HCT116 (cell line): ENCODE measurements around the gene SELL. TPM values are rescaled to one million over a fixed set of nuclear protein-coding genes. Genes with fewer than 3 reads are reported as not detected.
"Not testable (repeated sequence)": the region's sequence is repeated elsewhere in the genome, so short reads cannot be mapped to it uniquely, and the experiment has no call there.

ENCODE experiments used
- ATAC-seq: fragments of 200-7000 bp; cut with Tn5 transposase; 2 replicates; pipeline ENCODE4 v1.9.1; 2020; ENCODE audit warnings: mild to moderate bottlenecking, moderate library complexity
- BruUV-seq: library from RNA; stranded (reverse); fragments of 400-500 nt; replicated peaks from 2 replicates; lab custom pipeline; 2021; lab: Mats Ljungman, UMichigan
- CTCF ChIA-PET: fragments of 300-600 bp; sonication (Branson Sonifier 250); formaldehyde crosslinking; loops from one replicate; lab custom pipeline; 2021; ENCODE audit warnings: antibody characterized with exemption; lab: Charles Lee
- POLR2A ChIA-PET: fragments of 300-600, 350-600 bp; sonication (Branson Sonifier 250); formaldehyde crosslinking; loops from one replicate; lab custom pipeline; 2021; ENCODE audit warnings: antibody characterized with exemption; lab: Charles Lee
- RAD21 ChIA-PET, 2 experiments: fragments of 300-600 bp; sonication (Branson Sonifier 250); formaldehyde crosslinking; loops; one replicate each; lab custom pipeline; 2023; ENCODE audit warnings: low total read pairs in 2 of 2; ENCODE audit not compliant: uncharacterized antibody in 2 of 2, unreplicated experiment in 2 of 2, low non-redundant PET in 1 of 2; lab: Charles Lee
- DNase-seq: peaks from one replicate; pipeline ENCODE4 v3.0.0-alpha.2; 2010; ENCODE audit warnings: low read depth, low spot score
- H2AFZ ChIP-seq: fragments of 200-600 bp; shearing (Covaris generic), sonication (generic); 2 replicates; pipeline ENCODE4 v1.6.1; 2017; ENCODE audit warnings: low read depth, mixed run types, mixed read lengths, antibody characterized with exemption, low read length; ENCODE audit not compliant: poor library complexity, severe bottlenecking
- H3K27ac ChIP-seq: 2 replicates; pipeline ENCODE4 v1.5.1; 2012; ENCODE audit warnings: low read depth, low read length
- H3K27me3 ChIP-seq: fragments of 200-600 bp; sonication (generic); 2 replicates; pipeline ENCODE4 v1.6.1; 2016; ENCODE audit warnings: mixed run types, low read length, mixed read lengths; ENCODE audit not compliant: insufficient read depth
- H3K36me3 ChIP-seq, 2 experiments: fragments of 200-500 bp in 1 of 2; fragments of 200-600 bp in 1 of 2; sonication (Bioruptor generic) in 1 of 2; sonication (generic) in 1 of 2; 2 replicates each; pipeline versions ENCODE4 v1.5.1 to v1.6.1; 2014 to 2016; ENCODE audit warnings: low read length in 2 of 2, inconsistent platforms in 1 of 2, mixed read lengths in 1 of 2, mixed run types in 1 of 2; ENCODE audit not compliant: insufficient read depth in 2 of 2, control insufficient read depth in 1 of 2
- H3K4me1 ChIP-seq, 2 experiments: fragments of 200-600 bp in 1 of 2; sonication (generic) in 1 of 2; 2 replicates each; pipeline versions ENCODE4 v1.5.1 to v1.6.1; 2012 to 2017; ENCODE audit warnings: low read length in 2 of 2, inconsistent platforms in 1 of 2, mild to moderate bottlenecking in 1 of 2, mixed read lengths in 1 of 2, mixed run types in 1 of 2, moderate library complexity in 1 of 2; ENCODE audit not compliant: insufficient read depth in 2 of 2, control insufficient read depth in 1 of 2
- H3K4me2 ChIP-seq: fragments of 200-600 bp; sonication (generic); 2 replicates; pipeline ENCODE4 v1.6.1; 2017; ENCODE audit warnings: mixed run types, low read length, mixed read lengths
- H3K4me3 ChIP-seq, 2 experiments: fragments of 200-600 bp in 1 of 2; sonication (generic) in 1 of 2; replicated peaks in 1 of 2; 2 replicates each; pipeline ENCODE4 v1.5.1; 2011 to 2016; ENCODE audit warnings: low read length in 2 of 2, control low read depth in 1 of 2, low read depth in 1 of 2, mild to moderate bottlenecking in 1 of 2, mixed read lengths in 1 of 2, mixed run types in 1 of 2
- H3K79me2 ChIP-seq: fragments of 200-600 bp; sonication (generic); 2 replicates; pipeline ENCODE4 v1.6.1; 2017; ENCODE audit warnings: mild to moderate bottlenecking, mixed run types, low read length, moderate library complexity, mixed read lengths; ENCODE audit not compliant: insufficient read depth
- H3K9ac ChIP-seq: fragments of 200-600 bp; sonication (generic); 2 replicates; pipeline ENCODE4 v1.6.1; 2016; ENCODE audit warnings: low read length, mixed read lengths
- H3K9me2 ChIP-seq: fragments of 200-600 bp; sonication (generic), shearing (Covaris generic); 2 replicates; pipeline ENCODE4 v1.6.1; 2017; ENCODE audit warnings: mixed run types, mild to moderate bottlenecking, moderate library complexity; ENCODE audit not compliant: insufficient read depth
- H3K9me3 ChIP-seq, 2 experiments: fragments of 200-500 bp in 1 of 2; fragments of 200-600 bp in 1 of 2; sonication (Bioruptor generic) in 1 of 2; sonication (generic) in 1 of 2; 2 replicates each; pipeline ENCODE4 v1.6.1; 2014 to 2017; ENCODE audit warnings: low read length in 2 of 2, mixed read lengths in 2 of 2, inconsistent platforms in 1 of 2, low read depth in 1 of 2, mild to moderate bottlenecking in 1 of 2, mixed run types in 1 of 2, moderate library complexity in 1 of 2; ENCODE audit not compliant: control insufficient read depth in 1 of 2, insufficient read depth in 1 of 2
- H4K20me1 ChIP-seq: fragments of 200-600 bp; sonication (generic), shearing (Covaris generic); 2 replicates; pipeline ENCODE4 v1.6.1; 2017; ENCODE audit warnings: mixed run types, mild to moderate bottlenecking, moderate library complexity; ENCODE audit not compliant: insufficient read depth
- CEBPB ChIP-seq: IDR thresholded peaks from 2 replicates; pipeline ENCODE4 v1.6.1; 2012; ENCODE audit warnings: low read depth
- ELF1 ChIP-seq: IDR thresholded peaks from 2 replicates; pipeline ENCODE4 v1.6.1; 2012; ENCODE audit warnings: low read depth, borderline replicate concordance
- EZH2phosphoT487 ChIP-seq: fragments of 200-600 bp; IDR thresholded peaks from 2 replicates; pipeline ENCODE4 v1.6.1; 2018; ENCODE audit warnings: antibody characterized with exemption, borderline replicate concordance
- POLR2AphosphoS5 ChIP-seq: IDR thresholded peaks from 2 replicates; pipeline ENCODE4 v1.6.1; 2011; ENCODE audit warnings: mild to moderate bottlenecking, low read depth, low read length, moderate library complexity
- intact Hi-C: fragments of 100-400 bp; cut with micrococcal nuclease; formaldehyde crosslinking; loops from 2 replicates; pipeline ENCODE4 v1.10.0; 2022
- total RNA-seq: library from RNA; stranded (reverse); gene quantifications from one replicate; pipeline ENCODE4 v1.2.1, GENCODE V29; 2021; ENCODE audit not compliant: unreplicated experiment

The SELL gene
- total RNA-seq, 1 experiment from 2014 or later: 4.1 TPM

GRCh38 chr1:169690489-169690888 lies 20.9 kb downstream of the SELL start:
- no peaks in the 10 kb centered on the region for H4K20me1 ChIP-seq
- no peak overlapping the region for H3K27ac ChIP-seq
- no peaks in the 10 kb centered on the region for H3K9me3 ChIP-seq
- H3K9me2 ChIP-seq: no peaks in the 10 kb centered on the region
- no peaks in the 10 kb centered on the region for H3K79me2 ChIP-seq
- no peaks in the 10 kb centered on the region for H3K4me1 ChIP-seq
- POLR2A ChIA-PET: no interaction called here
- no peaks in the 10 kb centered on the region for H3K36me3 ChIP-seq
- CTCF ChIA-PET: no interaction called here
- RAD21 ChIA-PET: no interaction called here
- no peaks in the 10 kb centered on the region; the same call in 1 of the 2 replicates for H3K27me3 ChIP-seq
- H3K9ac ChIP-seq: no peak overlapping the region
- no TSS peak for BruUV-seq
- H2AFZ ChIP-seq: no peak overlapping the region
- DNase-seq (no peak), ATAC-seq (no peak)
- TF ChIP-seq ELF1: no peak
- no peak overlapping the region for H3K4me2 ChIP-seq
- intact Hi-C loops: no loop called here
- H3K4me3 ChIP-seq: no peak overlapping the region

- ATAC-seq (no peak), DNase-seq (no peak)
- CTCF ChIA-PET: interaction anchor here (0.9 kb wide), 1 partner anchor 9 kb away, joined by 3 read pairs; no protein-coding TSS in a partner anchor
- Histone ChIP-seq H3K9ac (no peak overlapping the region), H3K27me3 (no peaks in the 10 kb centered on the region; the same call in 1 of the 2 replicates), H3K79me2 (no peaks in the 10 kb centered on the region), H3K36me3 (no peaks in the 10 kb centered on the region), H3K4me3 (no peak overlapping the region), H3K4me1 (no peaks in the 10 kb centered on the region), H4K20me1 (no peaks in the 10 kb centered on the region), H3K27ac (no peak overlapping the region), H3K9me3 (no peaks in the 10 kb centered on the region), H3K9me2 (no peaks in the 10 kb centered on the region), H2AFZ (no peak overlapping the region), H3K4me2 (no peak overlapping the region)
- POLR2A ChIA-PET: no interaction called here
- RAD21 ChIA-PET: no interaction called here
- TF ChIP-seq EZH2phosphoT487 (no peak), POLR2AphosphoS5 (no peak), CEBPB (no peak)
- no TSS peak for BruUV-seq
- intact Hi-C loops: no loop called here
Measured at GRCh38 chr1:169689395-169689794, 22.0 kb downstream of the SELL start.

- H3K9ac ChIP-seq, H3K4me1 ChIP-seq, H4K20me1 ChIP-seq, H3K36me3 ChIP-seq, BruUV-seq, H3K79me2 ChIP-seq, ATAC-seq, H3K27me3 ChIP-seq, DNase-seq, intact Hi-C loops, POLR2A ChIA-PET, H3K9me3 ChIP-seq, H3K4me3 ChIP-seq, H3K4me2 ChIP-seq, H3K27ac ChIP-seq, RAD21 ChIA-PET, CTCF ChIA-PET, H3K9me2 ChIP-seq, H2AFZ ChIP-seq: not testable (repeated sequence)
Measured at GRCh38 chr1:169688377-169688776, 23.0 kb downstream of the SELL start.
